ENCODE measurements around the gene SNX18. TPM values are rescaled to one million over a fixed set of nuclear protein-coding genes. Genes with fewer than 3 reads are reported as not detected.

Gene SNX18
- total and polyA plus RNA-seq, 2 donors (not counting 1 experiment from before 2014, with no cell fraction given) = 10.6 to 31.6 TPM

DNA sequence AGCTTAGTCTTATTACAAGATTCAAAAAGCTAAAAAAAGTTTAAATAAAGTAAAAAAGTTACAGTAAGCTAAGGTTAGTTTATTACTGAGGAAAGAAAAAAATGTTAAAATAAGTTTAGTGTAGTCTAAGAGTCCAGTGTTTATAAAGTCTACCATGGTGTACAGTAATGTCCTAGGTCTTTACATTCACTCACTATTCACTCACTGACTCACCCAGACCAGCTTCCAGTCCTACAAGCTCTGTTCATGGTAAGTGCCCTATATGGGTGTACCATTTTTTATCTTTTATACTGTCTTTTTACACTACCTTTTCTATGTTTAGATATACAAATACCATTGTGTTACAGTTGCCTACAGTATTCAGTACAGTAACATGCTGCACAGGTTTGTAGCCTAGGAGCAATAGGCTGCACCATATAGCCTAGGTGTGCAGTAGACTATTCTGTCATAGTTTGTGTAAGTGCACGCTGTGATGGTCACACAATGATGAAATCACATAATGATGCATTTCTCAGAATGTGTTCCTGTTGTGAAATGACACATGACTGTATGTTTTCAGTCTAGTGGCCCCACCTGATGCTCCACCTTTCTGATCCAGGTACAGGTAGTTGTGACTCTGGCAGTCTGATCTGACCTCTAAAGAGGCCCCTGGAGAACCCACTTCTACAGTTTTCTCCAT is 45.7 kb downstream of the SNX18 start:
- no peaks in the 10 kb centered on the region for H3K27me3 ChIP-seq (replicated peaks in 1 of 4; ENCODE audit: control extremely low read depth in 1 of 4, control insufficient read depth in 3 of 4, insufficient read depth in 4 of 4, low read length in 3 of 4)
- TF ChIP-seq EZH2 (IDR thresholded peaks at IDR 0.05; ENCODE audit: borderline replicate concordance, insufficient read depth, low read depth, low read length, poor library complexity, severe bottlenecking) (no peak), CTCF (IDR thresholded peaks at IDR 0.05) (no peak)
- intact Hi-C loops (cut with micrococcal nuclease) = no loop called here
- no peaks in the 10 kb centered on the region for H4K20me1 ChIP-seq (ENCODE audit: control insufficient read depth, insufficient read depth, low read length, poor library complexity, severe bottlenecking)
- H3K79me2 ChIP-seq (ENCODE audit: control insufficient read depth, insufficient read depth, low read length) = no peaks in the 10 kb centered on the region
- DNase-seq (no peak), ATAC-seq (ENCODE audit: low read depth) (no peak)
- H3K36me3 ChIP-seq (replicated peaks in 1 of 2; ENCODE audit: control extremely low read depth in 1 of 2, control insufficient read depth in 1 of 2, extremely low read depth in 1 of 2, insufficient read depth in 2 of 2, low read length in 1 of 2) = no peaks in the 10 kb centered on the region
- no peak overlapping the region for H3K4me3 Mint-ChIP-seq
- 50% methylated on average over 1 of the region's 1 CpG for WGBS (ENCODE audit: insufficient coverage)
- H3K9me3 ChIP-seq (ENCODE audit: control extremely low read depth in 1 of 3, control insufficient read depth in 2 of 3, insufficient read depth in 1 of 3, low read length in 2 of 3) = no peaks in the 10 kb centered on the region
- H3K9me3 Mint-ChIP-seq (ENCODE audit: insufficient read depth) = peaks cover 3% of the 10 kb centered on the region
- H3K27me3 Mint-ChIP-seq = no peaks in the 10 kb centered on the region
- no peak overlapping the region for H2AFZ ChIP-seq (ENCODE audit: insufficient read depth, low read depth, low read length, poor library complexity, severe bottlenecking)
- CTCF ChIA-PET = no interaction called here
- peaks cover 14% of the 10 kb centered on the region for H3K4me1 Mint-ChIP-seq
- no peak overlapping the region for H3K4me2 ChIP-seq (replicated peaks; ENCODE audit: low read depth, low read length, poor library complexity, severe bottlenecking)
- H3K27ac ChIP-seq (ENCODE audit: low read length in 2 of 2) = no peak overlapping the region
- H3K4me1 ChIP-seq (ENCODE audit: control insufficient read depth in 2 of 2, insufficient read depth in 2 of 2, low read length in 2 of 2) = peaks cover 0 to 6% of the 10 kb centered on the region in 2 donors
- no peak overlapping the region for H3K9ac ChIP-seq (ENCODE audit: low read length)
- POLR2A ChIA-PET = no interaction called here
- H3K27ac Mint-ChIP-seq = no peak overlapping the region
- H3K4me3 ChIP-seq (ENCODE audit: control extremely low read depth in 1 of 5, extremely low read depth in 1 of 5, insufficient read depth in 1 of 5, low read depth in 2 of 5, low read length in 4 of 5) = no peak overlapping the region

GRCh38 chr5:54567996-54568395 is 50.4 kb downstream of the SNX18 start:
- Mint-ChIP-seq H3K4me1 (no peaks in the 10 kb centered on the region), H3K9me3 (ENCODE audit: insufficient read depth) (no peaks in the 10 kb centered on the region), H3K27me3 (no peaks in the 10 kb centered on the region), H3K4me3 (no peak overlapping the region), H3K27ac (no peak overlapping the region)
- CTCF ChIA-PET = no interaction called here
- no peak overlapping the region for H3K4me2 ChIP-seq (replicated peaks; ENCODE audit: low read depth, low read length, poor library complexity, severe bottlenecking)
- no peak overlapping the region for H3K9ac ChIP-seq (ENCODE audit: low read length)
- no peaks in the 10 kb centered on the region for H4K20me1 ChIP-seq (ENCODE audit: control insufficient read depth, insufficient read depth, low read length, poor library complexity, severe bottlenecking)
- no peak overlapping the region for H3K4me3 ChIP-seq (ENCODE audit: control extremely low read depth in 1 of 5, extremely low read depth in 1 of 5, insufficient read depth in 1 of 5, low read depth in 2 of 5, low read length in 4 of 5)
- H2AFZ ChIP-seq (ENCODE audit: insufficient read depth, low read depth, low read length, poor library complexity, severe bottlenecking) = no peak overlapping the region
- WGBS (ENCODE audit: insufficient coverage) = 83% methylated on average over 1 of the region's 2 CpGs
- H3K9me3 ChIP-seq (ENCODE audit: control extremely low read depth in 1 of 3, control insufficient read depth in 2 of 3, insufficient read depth in 1 of 3, low read length in 2 of 3) = no peaks in the 10 kb centered on the region
- no peaks in the 10 kb centered on the region for H3K79me2 ChIP-seq (ENCODE audit: control insufficient read depth, insufficient read depth, low read length)
- no peaks in the 10 kb centered on the region for H3K4me1 ChIP-seq (ENCODE audit: control insufficient read depth in 2 of 2, insufficient read depth in 2 of 2, low read length in 2 of 2)
- no peak for TF ChIP-seq CTCF (IDR thresholded peaks at IDR 0.05)
- no peak for TF ChIP-seq EZH2 (IDR thresholded peaks at IDR 0.05; ENCODE audit: borderline replicate concordance, insufficient read depth, low read depth, low read length, poor library complexity, severe bottlenecking)
- ATAC-seq (ENCODE audit: low read depth) (no peak), DNase-seq (no peak)
- H3K27me3 ChIP-seq (replicated peaks in 1 of 4; ENCODE audit: control extremely low read depth in 1 of 4, control insufficient read depth in 3 of 4, insufficient read depth in 4 of 4, low read length in 3 of 4) = no peaks in the 10 kb centered on the region
- intact Hi-C loops (cut with micrococcal nuclease) = no loop called here
- POLR2A ChIA-PET = interaction anchor here (0.7 kb wide), 1 partner anchor 10 kb away, joined by 6 read pairs; no protein-coding TSS in a partner anchor
- H3K36me3 ChIP-seq (replicated peaks in 1 of 2; ENCODE audit: control extremely low read depth in 1 of 2, control insufficient read depth in 1 of 2, extremely low read depth in 1 of 2, insufficient read depth in 2 of 2, low read length in 1 of 2) = no peaks in the 10 kb centered on the region
- no peak overlapping the region for H3K27ac ChIP-seq (ENCODE audit: low read length in 2 of 2)
